Bone marrow (tissue), 2 donors: ENCODE measurements around the gene CPVL.

Source experiments
- DNase-seq, 2 donors: peaks; one replicate each; lab custom pipeline; 2025; lab: John Stamatoyannopoulos, UW

CPVL gene

GRCh38 chr7:29044554-29044953 lies 101.8 kb downstream of the CPVL start:
- DNase-seq, result no peak

- no peak for DNase-seq
Observed at GRCh38 chr7:29043576-29043975, 102.8 kb downstream of the CPVL start.

GRCh38 chr7:29042824-29043231 lies 103.5 kb downstream of the CPVL start:
- DNase-seq, result no peak

GRCh38 chr7:29041991-29042390 lies 104.3 kb downstream of the CPVL start:
- DNase-seq, result no peak

GRCh38 chr7:29040579-29040925 lies 105.8 kb downstream of the CPVL start:
- DNase-seq, result no peak

GRCh38 chr7:29039821-29040578 lies 106.3 kb downstream of the CPVL start:
- DNase-seq, result no peak

- DNase-seq, result no peak
Observed at GRCh38 chr7:29038463-29038862, 107.9 kb downstream of the CPVL start.

GRCh38 chr7:29035044-29035740 lies 111.1 kb downstream of the CPVL start:
- DNase-seq, result no peak

- no peak for DNase-seq
Observed at GRCh38 chr7:29033584-29033983, 112.8 kb downstream of the CPVL start.

- no peak for DNase-seq
Observed at GRCh38 chr7:29032146-29032545, 114.2 kb downstream of the CPVL start.

GRCh38 chr7:29030781-29031275 lies 115.5 kb downstream of the CPVL start:
- no peak for DNase-seq

GRCh38 chr7:29022291-29022988 lies 123.9 kb downstream of the CPVL start:
- no peak for DNase-seq

GRCh38 chr7:29019896-29020295 lies 126.4 kb downstream of the CPVL start:
- no peak for DNase-seq

GRCh38 chr7:29019387-29019786 lies 127.0 kb downstream of the CPVL start:
- DNase-seq, result no peak

GRCh38 chr7:29017713-29018112 lies 128.6 kb downstream of the CPVL start:
- no peak for DNase-seq

GRCh38 chr7:29014725-29015124 lies 131.6 kb downstream of the CPVL start:
- DNase-seq, result no peak

GRCh38 chr7:29013931-29014330 lies 132.4 kb downstream of the CPVL start:
- DNase-seq, result no peak

GRCh38 chr7:29013082-29013695 lies 133.1 kb downstream of the CPVL start:
- no peak for DNase-seq

GRCh38 chr7:29009947-29010346 lies 136.4 kb downstream of the CPVL start:
- DNase-seq, result no peak

GRCh38 chr7:29008590-29008989 lies 137.7 kb downstream of the CPVL start:
- DNase-seq, result no peak

GRCh38 chr7:29007127-29007526 lies 139.2 kb downstream of the CPVL start:
- no peak for DNase-seq

- DNase-seq, result no peak
Observed at GRCh38 chr7:29005829-29006228, 140.5 kb downstream of the CPVL start.
